ENCODE results near the gene PRCP. TPM values are rescaled to one million over a fixed set of nuclear protein-coding genes. Genes with fewer than 3 reads are reported as not detected.
A peak's percentile ranks its signal among the peaks of the same experiment; 100 is the strongest.
"Not testable (repeated sequence)": the region's sequence is repeated elsewhere in the genome, so short reads cannot be mapped to it uniquely, and the experiment has no call there.

PRCP gene
- total RNA-seq (ENCODE audit: low replicate concordance) = 19.0 and 41.1 TPM in 2 replicates

GRCh38 chr11:82900277-82901164 lies at the start of gene PRCP:
Gene PRCP, minus strand, starts transcription at chr11:82900430. Its CDS starts 28 bp downstream, at chr11:82900402.
- H3K4me3 ChIP-seq (ENCODE audit: low read depth, low read length) = peak within 1 kb of the TSS; percentile 82
- DNase-seq (ENCODE audit: low read depth) = peak; percentile 81
- TF ChIP-seq, protein P1, sequence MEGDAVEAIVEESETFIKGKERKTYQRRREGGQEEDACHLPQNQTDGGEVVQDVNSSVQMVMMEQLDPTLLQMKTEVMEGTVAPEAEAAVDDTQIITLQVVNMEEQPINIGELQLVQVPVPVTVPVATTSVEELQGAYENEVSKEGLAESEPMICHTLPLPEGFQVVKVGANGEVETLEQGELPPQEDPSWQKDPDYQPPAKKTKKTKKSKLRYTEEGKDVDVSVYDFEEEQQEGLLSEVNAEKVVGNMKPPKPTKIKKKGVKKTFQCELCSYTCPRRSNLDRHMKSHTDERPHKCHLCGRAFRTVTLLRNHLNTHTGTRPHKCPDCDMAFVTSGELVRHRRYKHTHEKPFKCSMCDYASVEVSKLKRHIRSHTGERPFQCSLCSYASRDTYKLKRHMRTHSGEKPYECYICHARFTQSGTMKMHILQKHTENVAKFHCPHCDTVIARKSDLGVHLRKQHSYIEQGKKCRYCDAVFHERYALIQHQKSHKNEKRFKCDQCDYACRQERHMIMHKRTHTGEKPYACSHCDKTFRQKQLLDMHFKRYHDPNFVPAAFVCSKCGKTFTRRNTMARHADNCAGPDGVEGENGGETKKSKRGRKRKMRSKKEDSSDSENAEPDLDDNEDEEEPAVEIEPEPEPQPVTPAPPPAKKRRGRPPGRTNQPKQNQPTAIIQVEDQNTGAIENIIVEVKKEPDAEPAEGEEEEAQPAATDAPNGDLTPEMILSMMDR (IDR thresholded peaks at IDR 0.05; ENCODE audit: insufficient read depth, low read length) = no peak

DNA sequence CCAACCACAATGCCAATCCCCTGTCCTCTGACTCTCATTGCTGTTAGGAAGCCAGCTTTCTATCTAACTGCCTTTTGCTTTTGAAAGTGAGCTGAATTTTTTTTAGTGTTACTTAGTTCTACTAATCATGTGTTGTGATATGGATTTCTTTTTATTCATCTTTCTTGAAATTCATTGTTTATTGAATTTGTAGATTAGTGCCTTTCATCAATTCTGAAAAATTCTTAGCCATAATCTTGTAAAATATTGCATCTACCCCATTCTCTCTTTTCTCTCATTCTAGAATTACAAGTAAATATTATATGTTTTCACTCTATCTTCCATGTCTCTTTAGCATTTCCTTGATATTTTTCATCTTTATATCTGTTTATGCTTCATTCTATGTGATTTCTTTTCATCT lies 49.1 kb upstream of the PRCP start:
- TF ChIP-seq, protein P1 (IDR thresholded peaks at IDR 0.05; ENCODE audit: insufficient read depth, low read length) = no peak
- no peak for DNase-seq (ENCODE audit: low read depth)
- H3K4me3 ChIP-seq (ENCODE audit: low read depth, low read length) = no peak overlapping the region

DNA sequence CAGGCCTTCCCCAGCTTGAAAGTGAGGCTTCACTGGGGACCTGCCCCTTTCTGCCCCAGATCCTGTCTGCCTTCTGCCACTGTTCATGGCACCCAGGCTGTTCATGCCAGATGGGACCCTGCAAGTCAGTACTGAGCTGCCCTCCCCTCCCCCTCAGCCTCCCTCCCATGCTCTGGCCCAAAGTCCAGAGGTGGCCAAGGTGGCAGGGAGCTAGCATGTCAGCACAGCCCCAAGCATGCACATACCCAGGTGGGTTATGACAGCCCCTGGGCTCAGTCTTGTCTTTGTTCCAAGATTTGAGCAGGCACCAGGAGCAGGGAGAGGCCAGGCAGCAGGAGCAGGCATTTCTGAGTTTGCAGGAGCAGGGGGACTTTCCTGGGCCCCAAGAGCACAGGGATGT lies 45.5 kb upstream of the PRCP start:
- DNase-seq (ENCODE audit: low read depth) = no peak
- TF ChIP-seq, protein P1 (IDR thresholded peaks at IDR 0.05; ENCODE audit: insufficient read depth, low read length) = no peak

DNA sequence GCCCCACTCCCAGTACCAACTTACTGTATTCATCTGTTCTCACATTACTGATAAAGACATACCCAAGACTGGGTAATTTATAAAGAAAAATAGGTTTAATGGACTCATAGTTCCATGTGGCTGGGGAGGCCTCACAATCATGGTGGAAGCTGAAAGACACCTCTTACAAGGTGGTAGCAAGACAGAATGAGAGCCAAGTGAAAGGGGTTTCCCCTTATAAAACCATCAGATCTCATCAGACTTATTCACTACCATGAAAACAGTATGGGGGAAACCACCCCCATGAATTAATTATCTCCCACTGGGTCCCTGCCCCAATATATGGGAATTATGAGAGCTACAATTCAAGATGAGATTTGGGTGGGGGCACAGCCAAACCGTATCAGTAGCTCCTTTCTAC lies 44.8 kb upstream of the PRCP start:
- DNase-seq (ENCODE audit: low read depth); H3K4me3 ChIP-seq (ENCODE audit: low read depth, low read length): not testable (repeated sequence)

More for the DNA sequence above, 45.5 kb upstream of the PRCP start:
- H3K4me3 ChIP-seq (ENCODE audit: low read depth, low read length) = no peak overlapping the region

DNA sequence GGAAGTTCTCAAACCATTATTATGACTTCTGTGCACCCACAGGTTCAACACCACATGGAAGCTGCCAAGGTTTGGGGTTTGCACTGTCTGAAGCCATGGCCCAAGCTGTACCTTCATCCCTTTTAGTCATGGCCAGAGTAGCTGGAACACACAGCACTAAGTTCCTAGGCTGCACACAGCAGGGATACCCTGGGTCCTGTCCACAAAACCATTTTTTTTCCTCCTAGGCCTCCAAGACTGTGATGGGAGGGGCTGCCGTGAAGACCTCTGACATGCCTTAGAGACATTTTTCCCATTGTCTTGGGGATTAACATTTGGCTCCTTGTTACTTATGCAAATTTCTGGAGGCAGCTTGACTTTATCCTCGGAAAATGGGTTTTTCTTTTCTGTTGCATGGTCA lies 44.0 kb upstream of the PRCP start:
- DNase-seq (ENCODE audit: low read depth) = no peak

DNA sequence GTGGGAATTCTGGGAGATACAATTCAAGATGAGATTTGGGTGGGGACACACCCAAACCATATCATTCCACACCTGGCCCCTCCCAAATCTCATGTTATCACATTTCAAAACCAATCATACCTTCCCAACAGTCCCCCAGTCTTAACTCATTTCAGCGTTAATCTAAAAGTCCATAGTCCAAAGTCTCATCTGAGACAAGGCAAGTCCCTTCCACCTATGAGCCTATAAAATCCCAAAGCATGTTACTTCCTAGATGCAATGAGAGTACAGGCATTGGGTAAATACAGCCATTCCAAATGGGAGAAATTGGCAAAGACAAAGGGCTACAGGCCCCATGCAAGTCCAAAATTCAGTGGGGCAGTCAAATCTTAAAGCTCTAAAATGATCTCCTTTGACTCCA lies 43.2 kb upstream of the PRCP start:
- not testable (repeated sequence) for DNase-seq (ENCODE audit: low read depth); H3K4me3 ChIP-seq (ENCODE audit: low read depth, low read length)

More for the DNA sequence above, 44.0 kb upstream of the PRCP start:
- H3K4me3 ChIP-seq (ENCODE audit: low read depth, low read length) = no peak overlapping the region
- TF ChIP-seq, protein P1 (IDR thresholded peaks at IDR 0.05; ENCODE audit: insufficient read depth, low read length) = no peak

- no peak for DNase-seq (ENCODE audit: low read depth)
- TF ChIP-seq, protein P1 (IDR thresholded peaks at IDR 0.05; ENCODE audit: insufficient read depth, low read length) = no peak
- H3K4me3 ChIP-seq (ENCODE audit: low read depth, low read length) = no peak overlapping the region
Observed at GRCh38 chr11:82942376-82942775, 42.1 kb upstream of the PRCP start.

DNA sequence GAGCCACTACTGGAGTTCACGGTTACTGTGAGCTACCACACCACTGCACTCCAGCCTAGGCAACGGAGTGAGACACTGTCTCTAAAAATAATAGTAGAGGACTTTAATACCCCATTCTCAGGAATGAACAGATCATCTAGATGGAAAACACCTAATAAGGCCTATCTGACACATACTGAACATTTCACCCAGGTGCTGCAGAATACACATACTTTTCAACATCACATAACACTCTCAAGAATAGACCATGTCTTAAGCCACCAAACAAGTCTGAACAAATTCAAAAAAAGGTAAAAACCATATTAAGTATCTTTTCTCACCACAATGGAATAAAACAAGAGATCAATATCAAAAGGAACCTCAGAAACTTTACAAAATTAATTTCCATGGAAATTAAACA lies 39.2 kb upstream of the PRCP start:
- TF ChIP-seq, protein P1 (IDR thresholded peaks at IDR 0.05; ENCODE audit: insufficient read depth, low read length) = no peak
- no peak for DNase-seq (ENCODE audit: low read depth)
- H3K4me3 ChIP-seq (ENCODE audit: low read depth, low read length) = no peak overlapping the region

Measured in fibroblast of the aortic adventitia (primary cell).